DOHH2 (cell line): ENCODE measurements around the gene TBC1D10A.

ENCODE experiments used
- H3F3A ChIP-seq: fragments of 200-600 bp; sonication (generic), shearing (Covaris generic); 2 replicates; pipeline ENCODE4 v1.6.0; 2016; ENCODE audit warnings: antibody characterized with exemption, mild to moderate bottlenecking; ENCODE audit not compliant: control insufficient read depth, insufficient read depth
- H3K27ac ChIP-seq: fragments of 200-600 bp; sonication (generic); 2 replicates; pipeline ENCODE4 v1.5.1; 2014; ENCODE audit warnings: low read depth, mild to moderate bottlenecking, low read length, moderate library complexity
- H3K27me3 ChIP-seq: fragments of 200-600 bp; sonication (generic); 2 replicates; pipeline ENCODE4 v1.6.1; 2014; ENCODE audit warnings: mild to moderate bottlenecking, low read length, mixed read lengths; ENCODE audit not compliant: control insufficient read depth
- H3K36me3 ChIP-seq: fragments of 200-600 bp; sonication (generic); 2 replicates; pipeline ENCODE4 v1.6.1; 2014; ENCODE audit warnings: mild to moderate bottlenecking, low read length, moderate library complexity, mixed read lengths; ENCODE audit not compliant: control insufficient read depth
- H3K4me1 ChIP-seq: fragments of 200-600 bp; sonication (generic); 2 replicates; pipeline ENCODE4 v1.6.1; 2014; ENCODE audit warnings: mild to moderate bottlenecking, low read length, mixed read lengths; ENCODE audit not compliant: control insufficient read depth
- H3K4me2 ChIP-seq: fragments of 200-600 bp; sonication (generic); 2 replicates; pipeline ENCODE4 v1.6.0; 2014; ENCODE audit warnings: mild to moderate bottlenecking, low read length, moderate library complexity
- H3K4me3 ChIP-seq: fragments of 200-600 bp; sonication (generic); 2 replicates; pipeline ENCODE4 v1.5.1; 2014; ENCODE audit warnings: mild to moderate bottlenecking, low read length, mixed read lengths
- H3K79me2 ChIP-seq: fragments of 200-600 bp; sonication (generic); 2 replicates; pipeline ENCODE4 v1.6.1; 2014; ENCODE audit warnings: mild to moderate bottlenecking, low read length, mixed read lengths; ENCODE audit not compliant: control insufficient read depth
- H3K9me2 ChIP-seq: fragments of 200-600 bp; sonication (generic); replicated peaks from 2 replicates; pipeline ENCODE4 v1.6.1; 2014; ENCODE audit warnings: mild to moderate bottlenecking, low read length, mixed read lengths; ENCODE audit not compliant: control insufficient read depth
- H3K9me3 ChIP-seq: fragments of 200-600 bp; sonication (generic); 2 replicates; pipeline ENCODE4 v1.6.1; 2014; ENCODE audit warnings: antibody characterized with exemption, low read length, mixed read lengths; ENCODE audit not compliant: control insufficient read depth, insufficient read depth
- H4K20me1 ChIP-seq: fragments of 200-600 bp; sonication (generic); 2 replicates; pipeline ENCODE4 v1.6.0; 2014; ENCODE audit warnings: low read depth, mild to moderate bottlenecking, antibody characterized with exemption, low read length, moderate library complexity; ENCODE audit not compliant: control insufficient read depth, insufficient read depth
- EZH2phosphoT487 ChIP-seq: fragments of 200-600 bp; sonication (generic); IDR thresholded peaks from 2 replicates; pipeline ENCODE4 v1.6.1; 2017; ENCODE audit warnings: borderline replicate concordance, mild to moderate bottlenecking, antibody characterized with exemption, low read length, moderate library complexity, mixed read lengths
- TF ChIP-seq, protein P1 (sequence below): fragments of 200-600 bp; sonication (generic); IDR thresholded peaks from one replicate; pipeline ENCODE4 v1.5.1; 2014; ENCODE audit warnings: antibody characterized with exemption, mild to moderate bottlenecking, low read depth, low read length; ENCODE audit not compliant: poor library complexity, severe bottlenecking

Gene TBC1D10A

DNA sequence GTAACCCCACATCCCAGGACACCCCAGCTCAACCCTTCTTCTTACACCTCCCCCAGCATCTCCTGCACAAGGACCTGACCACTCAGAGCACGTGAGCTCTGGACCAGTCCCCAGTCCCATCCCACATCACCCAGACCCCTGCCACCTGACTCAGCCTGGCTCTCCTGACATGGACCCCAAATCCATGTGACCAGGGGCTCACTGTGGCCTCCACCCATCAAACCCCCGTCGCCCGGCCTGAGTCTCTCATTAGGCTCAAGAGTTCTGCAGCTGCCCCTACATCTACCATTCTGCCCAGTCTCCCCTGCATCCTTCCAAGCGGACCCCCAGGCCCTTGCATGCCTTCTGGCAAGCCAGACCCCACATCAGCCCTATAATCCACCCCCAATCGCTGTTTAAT lies 78.3 kb downstream of the TBC1D10A start:
- no peaks in the 10 kb centered on the region for H3K79me2 ChIP-seq
- no peaks in the 10 kb centered on the region for H3F3A ChIP-seq
- H3K27me3 ChIP-seq: peaks cover 29% of the 10 kb centered on the region
- H3K4me2 ChIP-seq: no peak overlapping the region
- H4K20me1 ChIP-seq: no peaks in the 10 kb centered on the region
- no peaks in the 10 kb centered on the region for H3K9me3 ChIP-seq
- no peaks in the 10 kb centered on the region for H3K4me1 ChIP-seq
- no peaks in the 10 kb centered on the region for H3K9me2 ChIP-seq
- TF ChIP-seq, protein P1, sequence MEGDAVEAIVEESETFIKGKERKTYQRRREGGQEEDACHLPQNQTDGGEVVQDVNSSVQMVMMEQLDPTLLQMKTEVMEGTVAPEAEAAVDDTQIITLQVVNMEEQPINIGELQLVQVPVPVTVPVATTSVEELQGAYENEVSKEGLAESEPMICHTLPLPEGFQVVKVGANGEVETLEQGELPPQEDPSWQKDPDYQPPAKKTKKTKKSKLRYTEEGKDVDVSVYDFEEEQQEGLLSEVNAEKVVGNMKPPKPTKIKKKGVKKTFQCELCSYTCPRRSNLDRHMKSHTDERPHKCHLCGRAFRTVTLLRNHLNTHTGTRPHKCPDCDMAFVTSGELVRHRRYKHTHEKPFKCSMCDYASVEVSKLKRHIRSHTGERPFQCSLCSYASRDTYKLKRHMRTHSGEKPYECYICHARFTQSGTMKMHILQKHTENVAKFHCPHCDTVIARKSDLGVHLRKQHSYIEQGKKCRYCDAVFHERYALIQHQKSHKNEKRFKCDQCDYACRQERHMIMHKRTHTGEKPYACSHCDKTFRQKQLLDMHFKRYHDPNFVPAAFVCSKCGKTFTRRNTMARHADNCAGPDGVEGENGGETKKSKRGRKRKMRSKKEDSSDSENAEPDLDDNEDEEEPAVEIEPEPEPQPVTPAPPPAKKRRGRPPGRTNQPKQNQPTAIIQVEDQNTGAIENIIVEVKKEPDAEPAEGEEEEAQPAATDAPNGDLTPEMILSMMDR: no peak
- no peak for TF ChIP-seq EZH2phosphoT487
- H3K36me3 ChIP-seq: no peaks in the 10 kb centered on the region
- no peak overlapping the region for H3K27ac ChIP-seq
- H3K4me3 ChIP-seq: no peak overlapping the region

DNA sequence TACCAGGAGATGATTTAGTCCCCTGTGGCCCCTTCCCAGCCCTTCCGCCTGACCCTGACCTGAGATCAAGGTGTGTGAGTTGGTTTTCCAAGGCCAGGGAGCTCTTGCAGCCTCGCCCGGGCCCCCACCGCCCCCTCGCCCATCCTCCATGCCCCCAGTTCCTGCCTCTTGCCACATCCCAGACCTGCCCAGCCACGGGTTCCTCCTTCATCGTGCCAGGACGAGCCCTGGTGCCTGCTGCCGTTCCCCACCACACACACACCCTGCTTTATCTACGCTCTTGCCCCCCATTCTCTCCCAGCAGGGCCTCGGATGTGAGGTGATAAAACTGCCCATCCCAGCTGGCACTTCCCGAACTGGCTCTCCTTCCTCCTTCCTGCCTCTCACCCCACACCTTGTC lies 78.8 kb downstream of the TBC1D10A start:
- Histone ChIP-seq H3K79me2 (no peaks in the 10 kb centered on the region), H3K4me3 (no peak overlapping the region), H3K9me3 (no peaks in the 10 kb centered on the region), H3F3A (no peaks in the 10 kb centered on the region), H3K27me3 (peaks cover 29% of the 10 kb centered on the region), H3K4me2 (no peak overlapping the region), H4K20me1 (no peaks in the 10 kb centered on the region), H3K4me1 (no peaks in the 10 kb centered on the region), H3K27ac (no peak overlapping the region), H3K36me3 (no peaks in the 10 kb centered on the region), H3K9me2 (no peaks in the 10 kb centered on the region)
- no peak for TF ChIP-seq EZH2phosphoT487
- TF ChIP-seq, protein P1: no peak

DNA sequence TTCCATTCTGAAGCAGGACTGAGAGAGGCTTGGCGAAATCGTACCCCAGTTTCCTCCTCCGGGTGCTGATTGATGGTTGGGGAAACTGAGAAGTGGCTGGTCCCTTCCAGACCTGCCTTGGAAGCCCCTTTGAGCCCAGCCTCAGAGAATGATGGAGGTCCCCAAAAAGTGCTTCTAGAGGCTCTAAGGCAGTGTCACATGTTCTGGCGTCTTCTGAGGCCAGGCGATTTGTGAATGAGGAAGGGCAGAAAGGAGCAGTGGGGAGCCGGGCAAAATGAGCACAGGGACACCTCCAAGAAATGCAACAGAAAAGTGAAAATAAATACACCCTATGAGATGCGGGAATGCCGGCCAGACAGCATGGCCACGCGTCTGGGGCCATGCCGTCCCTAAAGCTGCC lies 79.2 kb downstream of the TBC1D10A start:
- Histone ChIP-seq H3K9me2 (no peaks in the 10 kb centered on the region), H4K20me1 (no peaks in the 10 kb centered on the region), H3K9me3 (no peaks in the 10 kb centered on the region), H3K27ac (no peak overlapping the region), H3K27me3 (peaks cover 29% of the 10 kb centered on the region), H3K36me3 (no peaks in the 10 kb centered on the region), H3K4me3 (no peak overlapping the region), H3F3A (no peaks in the 10 kb centered on the region), H3K4me2 (no peak overlapping the region), H3K79me2 (no peaks in the 10 kb centered on the region), H3K4me1 (no peaks in the 10 kb centered on the region)
- TF ChIP-seq, protein P1: no peak
- TF ChIP-seq EZH2phosphoT487: no peak

DNA sequence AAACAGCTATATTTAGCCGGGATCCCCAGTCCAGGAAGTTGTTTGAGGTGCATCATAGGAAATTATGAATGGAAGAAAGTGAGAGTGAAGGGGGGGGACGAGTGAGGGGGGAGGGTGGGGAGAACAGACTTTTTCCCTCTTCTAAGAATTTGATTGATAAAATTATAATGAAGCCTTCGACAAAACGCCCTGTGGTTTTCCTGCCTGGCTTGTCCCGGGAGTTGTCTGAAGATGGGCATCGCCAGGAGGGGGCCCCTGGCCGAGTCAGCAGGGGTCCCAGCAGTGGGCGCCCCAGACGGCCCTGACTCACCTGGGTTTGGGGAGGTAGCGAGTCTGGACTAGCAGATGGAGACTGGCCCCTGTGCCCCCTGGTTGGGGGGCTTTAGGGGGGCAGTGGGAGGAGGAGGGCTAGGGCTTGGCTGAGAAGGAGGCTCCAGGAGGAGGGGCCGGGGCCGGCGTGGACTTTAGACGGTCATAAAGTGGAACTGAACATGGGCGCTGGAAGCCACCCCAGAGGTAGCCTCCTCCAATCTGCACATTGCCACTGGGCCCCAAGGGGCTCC lies 79.8 kb downstream of the TBC1D10A start:
- Histone ChIP-seq H3K4me2 (no peak overlapping the region), H3K9me2 (no peaks in the 10 kb centered on the region), H3K9me3 (no peaks in the 10 kb centered on the region), H3K27me3 (peaks cover 29% of the 10 kb centered on the region), H3F3A (no peaks in the 10 kb centered on the region), H3K4me3 (no peak overlapping the region), H3K4me1 (no peaks in the 10 kb centered on the region), H3K79me2 (no peaks in the 10 kb centered on the region), H3K27ac (no peak overlapping the region), H3K36me3 (no peaks in the 10 kb centered on the region), H4K20me1 (no peaks in the 10 kb centered on the region)
- TF ChIP-seq, protein P1: no peak
- TF ChIP-seq EZH2phosphoT487: no peak
